AG10803 (cell line): ENCODE measurements around the gene C19orf33.

Experiments used
- DNase-seq: peaks from one replicate; pipeline ENCODE4 v3.0.0; 2010; ENCODE audit warnings: low read depth
- H3K4me3 ChIP-seq: 2 replicates; pipeline ENCODE4 v1.5.1; 2011; ENCODE audit warnings: mild to moderate bottlenecking, low read length, control low read depth
- TF ChIP-seq, protein P1 (sequence below): conservative IDR thresholded peaks from 2 replicates; pipeline ENCODE4 v1.5.1; 2011; ENCODE audit warnings: mild to moderate bottlenecking, low read length, control low read depth, inconsistent platforms

The C19orf33 gene

DNA sequence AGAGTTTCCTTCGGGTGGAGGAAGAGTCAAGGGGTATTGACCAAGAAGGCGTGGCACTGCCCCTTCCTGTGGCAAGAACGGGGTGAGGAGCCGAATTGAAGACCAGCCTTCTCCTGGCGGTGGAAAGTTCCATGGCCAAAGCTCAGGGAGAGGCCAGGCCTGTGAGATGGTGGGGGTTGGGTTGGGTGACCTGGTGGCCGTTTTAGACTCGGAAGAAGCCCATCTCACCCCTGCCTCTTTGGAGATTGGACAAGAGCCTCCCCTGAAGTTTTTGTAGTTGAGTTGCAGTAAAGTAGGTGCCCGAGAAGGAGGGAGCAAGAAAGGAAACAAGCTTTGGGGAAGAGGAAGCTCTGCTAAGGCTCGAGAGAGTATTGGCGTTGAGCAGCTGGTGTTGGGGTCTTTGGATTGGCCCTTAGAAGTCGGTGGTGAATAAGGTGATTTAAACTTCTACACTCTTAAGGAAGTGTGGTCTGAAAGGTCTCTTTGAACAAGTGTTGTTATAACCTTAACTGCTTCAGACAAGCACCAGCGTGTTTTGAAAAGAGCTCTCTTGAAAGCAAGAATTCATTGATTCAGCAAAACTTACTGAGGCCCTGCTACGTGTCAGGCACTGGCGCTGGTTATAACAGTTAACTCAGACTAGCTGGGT lies 38.7 kb upstream of the C19orf33 start:
- no peak for DNase-seq
- H3K4me3 ChIP-seq = no peak overlapping the region
- TF ChIP-seq, protein P1, sequence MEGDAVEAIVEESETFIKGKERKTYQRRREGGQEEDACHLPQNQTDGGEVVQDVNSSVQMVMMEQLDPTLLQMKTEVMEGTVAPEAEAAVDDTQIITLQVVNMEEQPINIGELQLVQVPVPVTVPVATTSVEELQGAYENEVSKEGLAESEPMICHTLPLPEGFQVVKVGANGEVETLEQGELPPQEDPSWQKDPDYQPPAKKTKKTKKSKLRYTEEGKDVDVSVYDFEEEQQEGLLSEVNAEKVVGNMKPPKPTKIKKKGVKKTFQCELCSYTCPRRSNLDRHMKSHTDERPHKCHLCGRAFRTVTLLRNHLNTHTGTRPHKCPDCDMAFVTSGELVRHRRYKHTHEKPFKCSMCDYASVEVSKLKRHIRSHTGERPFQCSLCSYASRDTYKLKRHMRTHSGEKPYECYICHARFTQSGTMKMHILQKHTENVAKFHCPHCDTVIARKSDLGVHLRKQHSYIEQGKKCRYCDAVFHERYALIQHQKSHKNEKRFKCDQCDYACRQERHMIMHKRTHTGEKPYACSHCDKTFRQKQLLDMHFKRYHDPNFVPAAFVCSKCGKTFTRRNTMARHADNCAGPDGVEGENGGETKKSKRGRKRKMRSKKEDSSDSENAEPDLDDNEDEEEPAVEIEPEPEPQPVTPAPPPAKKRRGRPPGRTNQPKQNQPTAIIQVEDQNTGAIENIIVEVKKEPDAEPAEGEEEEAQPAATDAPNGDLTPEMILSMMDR = no peak

DNA sequence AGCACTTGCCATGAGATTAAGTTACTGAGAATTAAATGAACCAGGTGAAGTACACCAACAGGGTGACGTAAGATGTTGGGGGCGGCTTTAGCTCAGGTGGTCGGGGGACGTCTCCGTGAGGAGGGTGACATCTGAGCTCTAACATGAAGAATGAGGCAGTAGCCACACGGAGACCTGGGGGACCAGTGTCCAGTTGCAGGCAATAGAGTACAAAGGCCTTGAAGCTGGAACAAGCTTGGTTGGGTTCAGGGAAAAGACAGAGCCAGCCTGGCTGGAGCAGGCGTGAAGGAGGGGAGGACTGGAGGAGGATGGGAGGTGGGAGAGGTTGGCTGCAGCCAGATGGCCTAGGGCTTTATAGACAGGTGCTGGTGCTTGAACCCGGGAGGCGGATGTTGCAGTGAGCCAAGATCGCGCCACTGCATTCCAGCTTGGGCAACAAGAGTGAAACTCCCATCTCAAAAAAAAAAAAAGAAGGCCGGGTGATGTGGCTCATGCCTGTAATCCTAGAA lies 38.1 kb upstream of the C19orf33 start:
- no peak overlapping the region for H3K4me3 ChIP-seq
- TF ChIP-seq, protein P1 = no peak
- DNase-seq = no peak

DNA sequence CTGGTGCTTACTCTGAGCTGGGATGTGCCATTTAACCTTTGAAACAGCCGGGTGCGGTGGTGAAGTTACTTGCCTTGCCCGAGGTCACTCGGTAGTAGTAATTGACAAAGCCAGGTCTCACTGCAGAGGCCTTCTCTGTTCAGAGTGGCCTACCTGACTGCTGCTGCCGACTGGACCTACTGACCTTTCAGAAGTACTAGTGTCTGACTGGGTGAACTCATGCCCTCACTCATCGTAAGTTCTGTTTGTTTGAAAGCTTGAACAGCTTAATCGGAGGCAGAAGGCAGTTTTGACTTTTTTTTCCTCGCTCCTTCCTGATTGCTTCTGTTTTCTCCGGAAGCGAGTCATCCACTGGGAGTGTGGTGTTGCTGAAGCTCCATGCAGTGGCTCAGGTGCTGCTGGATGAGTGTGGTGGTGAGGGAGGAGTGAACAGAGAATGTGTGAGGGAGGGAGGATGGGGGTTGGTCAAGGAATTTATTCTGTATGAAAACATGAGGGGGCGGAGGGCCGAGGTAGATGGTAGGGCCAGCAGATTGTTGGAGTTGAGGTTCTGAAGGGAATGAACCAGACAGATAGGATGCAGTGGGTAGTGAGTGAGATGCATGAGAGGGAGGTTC lies 37.0 kb upstream of the C19orf33 start:
- DNase-seq = no peak
- H3K4me3 ChIP-seq = no peak overlapping the region
- TF ChIP-seq, protein P1 = no peak

DNA sequence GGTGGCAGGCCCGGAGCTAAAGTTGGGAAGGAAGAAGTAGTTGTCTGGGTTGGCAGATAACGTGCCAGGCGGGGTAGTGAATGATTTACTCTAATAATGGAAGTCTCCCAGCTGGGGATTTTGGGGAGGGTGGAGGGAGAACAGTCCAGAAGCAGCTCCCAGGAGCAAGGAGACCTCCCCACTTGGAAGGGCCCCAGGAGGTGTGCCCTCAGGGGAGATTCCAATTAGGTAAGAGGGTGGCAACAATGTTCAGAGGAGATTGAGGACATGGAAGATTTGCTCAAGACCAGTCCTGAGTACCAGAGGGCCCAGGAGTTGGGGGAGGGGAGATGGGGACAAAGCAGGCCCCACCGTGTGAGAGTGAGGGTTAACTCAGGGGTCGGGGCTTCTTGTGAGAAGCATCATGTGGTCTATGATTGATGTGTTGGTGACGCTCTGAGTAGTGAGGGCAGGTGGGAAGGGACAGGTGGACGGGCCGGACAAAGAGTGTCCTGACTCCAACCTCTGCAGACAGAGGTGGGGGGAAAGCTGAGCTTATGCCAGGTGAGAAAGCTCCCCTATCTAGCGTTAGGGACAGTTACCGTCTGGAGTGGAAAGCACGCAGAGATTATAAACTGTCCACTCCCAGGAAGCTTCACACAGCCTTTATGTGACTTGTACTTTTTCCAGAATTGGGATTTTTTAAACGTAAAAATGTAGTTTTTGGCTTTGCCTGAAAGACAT lies 36.1 kb upstream of the C19orf33 start:
- no peak for DNase-seq
- H3K4me3 ChIP-seq = no peak overlapping the region
- TF ChIP-seq, protein P1 = no peak

DNA sequence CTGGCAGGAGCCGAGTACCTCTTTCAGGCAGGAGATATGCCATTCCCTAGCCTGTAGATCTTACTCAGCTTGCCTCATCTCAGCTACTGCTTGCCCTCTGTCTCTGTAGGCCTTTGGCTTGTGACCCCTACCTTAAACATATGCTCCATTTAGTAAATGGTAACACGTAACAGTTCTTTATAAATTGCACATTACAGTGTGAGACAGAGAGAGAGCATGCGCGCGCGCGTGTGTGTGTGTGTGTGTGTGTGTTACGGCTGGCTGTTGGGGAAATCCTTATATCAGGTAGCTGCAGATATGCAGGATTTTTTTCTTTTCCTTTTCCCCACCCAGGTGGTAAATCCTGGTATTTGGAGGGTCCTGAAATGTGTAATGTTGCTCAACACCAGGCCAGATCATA lies 35.5 kb upstream of the C19orf33 start:
- no peak for DNase-seq
- TF ChIP-seq, protein P1 = no peak
- no peak overlapping the region for H3K4me3 ChIP-seq

DNA sequence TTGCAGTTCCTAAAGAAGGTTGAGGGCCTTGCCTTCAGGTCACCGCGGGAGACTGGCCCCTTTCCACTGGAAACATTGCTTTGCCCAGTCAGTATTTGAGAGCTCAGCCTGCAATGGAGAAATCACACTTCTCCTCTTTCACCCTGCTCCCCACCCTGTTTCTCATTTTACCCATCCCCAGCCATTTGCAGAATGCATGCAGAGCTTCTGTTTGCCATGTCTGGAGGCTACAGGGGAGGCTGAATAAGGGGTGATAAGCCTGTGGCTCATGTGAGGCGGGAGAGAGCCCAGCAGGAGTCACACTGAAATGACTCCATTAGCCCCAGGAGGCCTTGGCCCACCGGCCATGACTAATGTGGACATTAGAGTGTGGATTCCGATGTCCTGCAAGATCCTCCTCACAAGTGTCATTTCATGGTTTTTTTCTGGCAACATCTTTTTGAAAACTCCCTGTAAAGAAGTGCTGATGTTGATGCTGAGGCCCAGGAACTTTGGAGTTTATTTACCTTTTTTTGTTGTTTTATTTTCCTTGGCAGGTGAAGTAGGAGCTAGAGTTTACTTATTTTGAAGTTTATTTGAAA lies 33.4 kb upstream of the C19orf33 start:
- TF ChIP-seq, protein P1 = no peak
- no peak overlapping the region for H3K4me3 ChIP-seq
- DNase-seq = no peak
